T-helper 1 cell treated with Interleukin-12 subunit alpha and Interleukin-12 subunit beta and Interleukin-4 antibody, amounts not matched to agents 30 μg/mL and 1 μg/mL, for 36 hours (primary cell): ENCODE results near the gene SHC4.
"Not testable (repeated sequence)": the region's sequence is repeated elsewhere in the genome, so short reads cannot be mapped to it uniquely, and the experiment has no call there.

Experiments
- H3K27ac Mint-ChIP-seq: one replicate; pipeline ENCODE4 v1.8.0; 2021; ENCODE audit warnings: mild to moderate bottlenecking, mixed read lengths
- H3K27me3 Mint-ChIP-seq: one replicate; pipeline ENCODE4 v1.8.0; 2021; ENCODE audit warnings: low read depth, mixed read lengths
- H3K36me3 Mint-ChIP-seq: one replicate; pipeline ENCODE4 v1.8.0; 2021; ENCODE audit warnings: low read depth, mixed read lengths
- H3K4me1 Mint-ChIP-seq: one replicate; pipeline ENCODE4 v1.8.0; 2021; ENCODE audit warnings: low read depth, mixed read lengths
- H3K4me3 Mint-ChIP-seq: one replicate; pipeline ENCODE4 v1.8.0; 2021; ENCODE audit warnings: mild to moderate bottlenecking, moderate library complexity, mixed read lengths
- H3K9me3 Mint-ChIP-seq: one replicate; pipeline ENCODE4 v1.8.0; 2021; ENCODE audit warnings: mixed read lengths

SHC4 gene

GRCh38 chr15:48803877-48804276 is 159.8 kb downstream of the SHC4 start:
- H3K27me3 Mint-ChIP-seq: no peaks in the 10 kb centered on the region
- no peak overlapping the region for H3K4me3 Mint-ChIP-seq
- no peak overlapping the region for H3K27ac Mint-ChIP-seq
- no peaks in the 10 kb centered on the region for H3K9me3 Mint-ChIP-seq
- H3K4me1 Mint-ChIP-seq: peaks cover 20% of the 10 kb centered on the region
- peaks cover 23% of the 10 kb centered on the region for H3K36me3 Mint-ChIP-seq

GRCh38 chr15:48802867-48803266 is 160.9 kb downstream of the SHC4 start:
- no peaks in the 10 kb centered on the region for H3K9me3 Mint-ChIP-seq
- peaks cover 23% of the 10 kb centered on the region for H3K4me1 Mint-ChIP-seq
- H3K4me3 Mint-ChIP-seq: no peak overlapping the region
- peaks cover 23% of the 10 kb centered on the region for H3K36me3 Mint-ChIP-seq
- H3K27ac Mint-ChIP-seq: no peak overlapping the region
- no peaks in the 10 kb centered on the region for H3K27me3 Mint-ChIP-seq

- H3K4me3 Mint-ChIP-seq: no peak overlapping the region
- H3K9me3 Mint-ChIP-seq: no peaks in the 10 kb centered on the region
- peaks cover 27% of the 10 kb centered on the region for H3K36me3 Mint-ChIP-seq
- H3K4me1 Mint-ChIP-seq: peaks cover 26% of the 10 kb centered on the region
- no peaks in the 10 kb centered on the region for H3K27me3 Mint-ChIP-seq
- H3K27ac Mint-ChIP-seq: no peak overlapping the region
Measured at GRCh38 chr15:48802257-48802656, 161.5 kb downstream of the SHC4 start.

GRCh38 chr15:48800811-48801455 is 162.8 kb downstream of the SHC4 start:
- no peak overlapping the region for H3K27ac Mint-ChIP-seq
- peaks cover 27% of the 10 kb centered on the region for H3K36me3 Mint-ChIP-seq
- no peaks in the 10 kb centered on the region for H3K27me3 Mint-ChIP-seq
- H3K4me3 Mint-ChIP-seq: no peak overlapping the region
- H3K9me3 Mint-ChIP-seq: no peaks in the 10 kb centered on the region
- H3K4me1 Mint-ChIP-seq: peaks cover 20% of the 10 kb centered on the region

- H3K27ac Mint-ChIP-seq: no peak overlapping the region
- peaks cover 25% of the 10 kb centered on the region for H3K36me3 Mint-ChIP-seq
- H3K4me1 Mint-ChIP-seq: peaks cover 20% of the 10 kb centered on the region
Measured at GRCh38 chr15:48800245-48800644, 163.5 kb downstream of the SHC4 start.

GRCh38 chr15:48798319-48798718 is 165.4 kb downstream of the SHC4 start:
- no peaks in the 10 kb centered on the region for H3K9me3 Mint-ChIP-seq
- H3K36me3 Mint-ChIP-seq: peaks cover 16% of the 10 kb centered on the region
- no peak overlapping the region for H3K27ac Mint-ChIP-seq
- peaks cover 27% of the 10 kb centered on the region for H3K4me1 Mint-ChIP-seq
- H3K4me3 Mint-ChIP-seq: no peak overlapping the region
- H3K27me3 Mint-ChIP-seq: no peaks in the 10 kb centered on the region

More at GRCh38 chr15:48800245-48800644, 163.5 kb downstream of the SHC4 start:
- Mint-ChIP-seq H3K9me3 (no peaks in the 10 kb centered on the region), H3K4me3 (no peak overlapping the region), H3K27me3 (no peaks in the 10 kb centered on the region)

- Mint-ChIP-seq H3K27ac (peak overlapping the region; percentile 41), H3K4me1 (peaks cover 25% of the 10 kb centered on the region), H3K9me3 (no peaks in the 10 kb centered on the region), H3K36me3 (peaks cover 21% of the 10 kb centered on the region), H3K4me3 (peak overlapping the region; percentile 32), H3K27me3 (no peaks in the 10 kb centered on the region)
Measured at GRCh38 chr15:48796930-48797329, 166.8 kb downstream of the SHC4 start.

- H3K27ac Mint-ChIP-seq: no peak overlapping the region
- no peaks in the 10 kb centered on the region for H3K9me3 Mint-ChIP-seq
- no peak overlapping the region for H3K4me3 Mint-ChIP-seq
- peaks cover 21% of the 10 kb centered on the region for H3K36me3 Mint-ChIP-seq
- no peaks in the 10 kb centered on the region for H3K27me3 Mint-ChIP-seq
- H3K4me1 Mint-ChIP-seq: peaks cover 25% of the 10 kb centered on the region
Measured at GRCh38 chr15:48796521-48796920, 167.2 kb downstream of the SHC4 start.

- Mint-ChIP-seq H3K9me3 (no peaks in the 10 kb centered on the region), H3K27me3 (no peaks in the 10 kb centered on the region), H3K4me3 (no peak overlapping the region), H3K4me1 (peaks cover 21% of the 10 kb centered on the region), H3K27ac (no peak overlapping the region), H3K36me3 (peaks cover 21% of the 10 kb centered on the region)
Measured at GRCh38 chr15:48795901-48796300, 167.8 kb downstream of the SHC4 start.

GRCh38 chr15:48794697-48795134 is 169.0 kb downstream of the SHC4 start:
- peak overlapping the region; percentile 83 for H3K27ac Mint-ChIP-seq
- H3K27me3 Mint-ChIP-seq: no peaks in the 10 kb centered on the region
- peaks cover 22% of the 10 kb centered on the region for H3K4me1 Mint-ChIP-seq
- H3K9me3 Mint-ChIP-seq: no peaks in the 10 kb centered on the region
- H3K4me3 Mint-ChIP-seq: peak overlapping the region; percentile 46
- H3K36me3 Mint-ChIP-seq: peaks cover 23% of the 10 kb centered on the region

GRCh38 chr15:48792408-48792807 is 171.3 kb downstream of the SHC4 start:
- H3K4me1 Mint-ChIP-seq: peaks cover 15% of the 10 kb centered on the region
- no peaks in the 10 kb centered on the region for H3K9me3 Mint-ChIP-seq
- H3K36me3 Mint-ChIP-seq: peaks cover 32% of the 10 kb centered on the region
- no peaks in the 10 kb centered on the region for H3K27me3 Mint-ChIP-seq
- no peak overlapping the region for H3K4me3 Mint-ChIP-seq
- no peak overlapping the region for H3K27ac Mint-ChIP-seq

GRCh38 chr15:48790466-48791115 is 173.1 kb downstream of the SHC4 start:
- H3K27me3 Mint-ChIP-seq, H3K4me3 Mint-ChIP-seq, H3K27ac Mint-ChIP-seq, H3K9me3 Mint-ChIP-seq, H3K4me1 Mint-ChIP-seq: not testable (repeated sequence)
- peaks cover 34% of the 10 kb centered on the region for H3K36me3 Mint-ChIP-seq

- H3K9me3 Mint-ChIP-seq: no peaks in the 10 kb centered on the region
- H3K27me3 Mint-ChIP-seq: no peaks in the 10 kb centered on the region
- no peak overlapping the region for H3K27ac Mint-ChIP-seq
- no peak overlapping the region for H3K4me3 Mint-ChIP-seq
- peaks cover under 1% of the 10 kb centered on the region for H3K4me1 Mint-ChIP-seq
- peaks cover 33% of the 10 kb centered on the region for H3K36me3 Mint-ChIP-seq
Measured at GRCh38 chr15:48785712-48786111, 178.0 kb downstream of the SHC4 start.

- no peaks in the 10 kb centered on the region for H3K9me3 Mint-ChIP-seq
- peaks cover 38% of the 10 kb centered on the region for H3K36me3 Mint-ChIP-seq
- no peaks in the 10 kb centered on the region for H3K4me1 Mint-ChIP-seq
- no peak overlapping the region for H3K4me3 Mint-ChIP-seq
- H3K27ac Mint-ChIP-seq: no peak overlapping the region
- H3K27me3 Mint-ChIP-seq: no peaks in the 10 kb centered on the region
Measured at GRCh38 chr15:48785195-48785594, 178.5 kb downstream of the SHC4 start.

- Mint-ChIP-seq H3K4me1 (no peaks in the 10 kb centered on the region), H3K27me3 (no peaks in the 10 kb centered on the region), H3K27ac (no peak overlapping the region), H3K36me3 (peaks cover 40% of the 10 kb centered on the region), H3K9me3 (no peaks in the 10 kb centered on the region), H3K4me3 (no peak overlapping the region)
Measured at GRCh38 chr15:48784756-48785155, 179.0 kb downstream of the SHC4 start.
